HG03342 (cell line): ENCODE results near the gene PIGW.

Experiments
- ATAC-seq: cut with Tn5 transposase; IDR thresholded peaks from one replicate; pipeline ENCODE4 v1.9.1; 2021; ENCODE audit warnings: mild to moderate bottlenecking, moderate library complexity; ENCODE audit not compliant: unreplicated experiment

Gene PIGW

GRCh38 chr17:36534840-36535668 is at the start of gene PIGW, which contains the start of gene MYO19:
Gene PIGW (plus strand): TSS chr17:36534987. CDS start chr17:36537102, 2,115 bp downstream.
Gene MYO19 (minus strand): TSS chr17:36534868. CDS start chr17:36532538, 2,330 bp downstream.
- peak; percentile 67 for ATAC-seq

GRCh38 chr17:36485027-36485426 is 49.8 kb upstream of the PIGW start:
- no peak for ATAC-seq

- ATAC-seq = no peak
These were observed 49.0 kb upstream of the PIGW start for GRCh38 chr17:36485805-36486203.

DNA sequence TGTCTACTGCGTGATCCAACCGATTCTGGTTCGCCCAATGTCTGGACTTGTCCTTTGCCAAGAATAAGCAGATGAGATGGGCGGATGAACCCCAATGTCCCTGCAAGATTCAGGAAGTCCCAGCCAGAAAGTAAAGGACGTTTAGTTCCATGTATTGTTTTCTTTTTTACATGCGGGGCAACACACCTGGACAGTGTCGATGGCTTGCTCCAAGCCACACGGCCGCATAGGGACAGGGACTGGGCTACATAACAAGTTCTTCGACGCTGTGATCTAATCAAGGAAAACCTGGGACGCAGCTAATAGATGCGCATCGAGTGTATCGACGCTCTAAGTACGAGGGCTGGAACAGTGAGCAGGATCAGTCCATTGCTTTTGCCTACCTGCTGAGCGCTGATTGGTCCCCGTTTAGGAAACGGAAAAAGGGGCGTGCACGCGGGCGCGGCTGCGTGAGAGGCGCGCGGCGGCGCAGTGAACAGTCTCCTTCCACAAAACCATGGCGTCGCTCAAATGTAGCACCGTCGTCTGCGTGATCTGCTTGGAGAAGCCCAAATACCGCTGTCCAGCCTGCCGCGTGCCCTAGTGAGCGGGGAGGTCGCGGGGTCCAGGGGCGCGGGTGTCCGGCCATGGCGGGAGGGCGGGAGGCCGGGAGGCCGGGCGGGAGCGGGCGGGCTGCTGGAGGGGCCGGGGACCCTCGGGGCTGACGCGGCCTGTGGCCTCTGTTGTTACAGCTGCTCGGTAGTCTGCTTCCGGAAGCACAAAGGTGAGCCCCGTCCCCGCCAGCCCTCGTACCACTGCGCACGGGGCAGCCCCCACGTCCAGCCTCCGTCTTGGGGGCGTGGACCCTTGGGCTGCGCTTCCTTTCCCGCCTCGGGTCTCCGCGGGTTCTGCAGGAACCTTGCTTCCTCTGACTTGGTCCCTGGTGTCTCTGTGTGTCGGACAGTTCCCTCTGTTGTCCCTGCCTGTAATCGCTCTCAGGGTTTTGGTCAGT is 48.3 kb upstream of the PIGW start, which contains the start of gene ZNHIT3:
Gene ZNHIT3 (plus strand): TSS at position 478 of the 991 bp plus-strand sequence. CDS start 19 bp downstream, at position 497.
- peak; percentile 87 for ATAC-seq

GRCh38 chr17:36493956-36494355 is 40.8 kb upstream of the PIGW start:
- no peak for ATAC-seq

DNA sequence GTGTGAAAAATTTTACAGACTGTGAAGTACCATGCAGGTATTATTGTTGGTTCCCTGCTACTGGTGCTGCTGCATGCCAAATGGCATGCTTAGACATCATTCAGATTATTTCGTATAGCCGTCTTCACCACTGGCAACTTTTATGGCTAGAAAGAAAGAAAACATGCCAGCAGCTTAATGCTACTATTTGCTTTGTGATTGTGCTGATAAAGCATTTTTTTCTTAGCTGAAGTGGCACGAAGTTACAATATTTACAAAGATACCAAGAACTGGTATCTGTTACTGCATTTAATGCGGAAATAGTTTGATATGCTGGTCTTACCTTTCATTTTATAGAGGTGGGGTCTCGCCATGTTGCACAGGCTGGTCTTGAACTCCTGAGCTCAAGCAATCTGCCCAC is 40.1 kb upstream of the PIGW start:
- no peak for ATAC-seq

GRCh38 chr17:36495076-36495578 is 39.7 kb upstream of the PIGW start:
- no peak for ATAC-seq

GRCh38 chr17:36496018-36496789 is 38.6 kb upstream of the PIGW start:
- no peak for ATAC-seq

GRCh38 chr17:36498155-36498554 is 36.6 kb upstream of the PIGW start:
- ATAC-seq = no peak

DNA sequence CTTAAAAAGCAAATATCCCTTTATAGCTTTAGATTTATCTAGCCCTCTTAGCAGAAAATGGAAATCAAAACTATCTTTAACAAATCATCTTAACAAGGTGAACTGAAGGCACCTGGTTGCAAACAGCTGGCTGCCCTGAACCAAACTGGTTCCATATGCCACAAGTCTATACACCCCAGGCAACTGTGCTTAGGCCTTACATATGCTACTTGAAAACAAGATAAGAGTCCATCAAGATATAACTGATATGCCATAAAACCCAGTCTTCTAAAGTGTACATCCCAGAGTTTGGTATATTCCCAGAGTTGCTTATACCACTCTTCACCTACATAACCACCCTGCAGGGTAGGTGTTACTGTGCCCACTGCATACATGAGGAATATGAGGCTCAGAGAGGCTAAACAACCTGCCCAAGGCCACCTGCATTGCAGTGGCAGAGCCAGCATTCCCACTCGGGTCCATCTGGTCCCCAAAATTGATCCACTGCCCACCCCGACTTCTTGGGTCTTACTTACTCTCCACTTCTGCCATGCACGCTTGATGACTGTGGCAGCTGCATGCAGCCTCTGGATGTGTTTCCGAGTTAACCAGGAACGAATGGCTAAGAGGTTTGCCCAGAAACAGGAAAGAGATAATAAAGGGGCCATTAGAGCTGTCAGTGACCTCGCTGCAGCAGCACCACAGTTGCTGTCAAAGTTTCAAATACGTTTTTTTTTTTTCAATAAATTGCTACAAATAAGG is 36.1 kb upstream of the PIGW start:
- no peak for ATAC-seq

- no peak for ATAC-seq
These were observed 34.0 kb upstream of the PIGW start for GRCh38 chr17:36500745-36501225.

- no peak for ATAC-seq
These were observed 33.4 kb upstream of the PIGW start for GRCh38 chr17:36501351-36501750.

DNA sequence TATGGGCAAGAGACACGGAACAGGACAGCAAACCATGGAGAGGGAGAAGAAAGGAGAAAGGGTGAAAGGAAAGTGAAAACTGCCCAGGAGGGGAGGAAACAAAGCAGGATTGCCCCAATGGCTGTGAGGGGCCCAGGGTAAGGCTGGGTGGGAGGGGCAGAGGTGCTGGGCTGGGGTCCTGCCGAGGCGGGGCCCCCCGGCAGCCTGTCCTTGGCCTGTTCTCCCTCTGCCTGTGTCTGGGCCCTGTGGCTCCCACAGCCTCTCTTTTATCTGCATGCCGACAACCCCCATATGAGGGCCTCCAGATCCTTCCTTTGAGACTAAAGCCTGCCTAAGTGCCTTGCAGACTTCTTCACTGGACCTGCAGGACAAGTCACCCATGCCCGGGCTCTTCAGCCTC is 32.8 kb upstream of the PIGW start:
- no peak for ATAC-seq

DNA sequence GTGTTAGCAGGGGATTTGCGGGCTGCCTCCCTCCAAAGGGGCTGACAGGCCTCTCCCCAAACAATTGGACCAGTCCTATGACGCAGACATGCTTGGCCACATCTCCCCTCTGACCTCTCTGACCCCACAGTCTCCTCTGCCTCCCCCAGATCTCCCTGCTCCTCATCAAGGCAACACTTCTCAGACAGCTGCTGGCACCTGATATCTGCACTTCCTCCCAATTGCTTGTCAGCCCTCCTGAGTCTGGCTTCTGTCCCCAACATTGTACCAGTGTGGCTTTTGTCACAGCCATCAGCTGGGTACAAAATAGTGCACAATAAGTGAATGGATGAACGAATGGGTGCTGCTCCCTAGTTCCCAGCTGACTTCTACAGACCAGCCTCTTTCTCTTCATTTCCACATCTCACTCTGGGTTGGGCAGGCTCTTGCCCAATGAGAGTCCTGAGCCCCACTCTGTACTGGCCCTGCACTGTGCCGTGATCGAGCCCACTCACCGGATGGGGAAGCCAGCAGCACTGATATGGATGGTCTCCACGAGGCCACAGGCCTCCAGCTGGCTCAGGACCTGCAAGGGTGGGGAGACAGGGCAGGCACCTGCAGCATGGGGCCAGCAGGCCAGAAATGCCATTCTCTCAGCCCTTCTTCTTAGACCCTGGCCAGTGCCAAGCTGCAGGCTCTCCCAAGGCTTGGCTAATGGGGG is 31.2 kb upstream of the PIGW start:
- ATAC-seq = no peak

DNA sequence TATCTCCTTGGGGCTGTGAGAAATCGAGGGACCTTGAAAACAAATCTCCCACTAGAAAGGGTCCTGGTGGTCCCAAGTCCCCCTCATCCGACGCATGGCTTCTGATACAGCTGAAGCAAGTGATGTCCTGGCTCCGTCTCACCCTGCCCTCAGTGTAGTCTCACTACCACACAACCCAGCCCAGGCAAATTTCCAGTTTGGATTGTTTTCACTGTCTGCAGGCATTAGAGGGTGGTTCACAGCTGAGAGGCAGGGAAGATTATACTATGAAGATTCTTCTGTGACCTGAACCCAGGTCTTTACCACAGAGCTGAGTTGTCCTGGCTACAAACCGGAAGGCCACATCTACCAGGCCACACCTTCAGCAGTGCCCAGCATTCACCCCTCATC is 30.6 kb upstream of the PIGW start:
- no peak for ATAC-seq

GRCh38 chr17:36505171-36505570 is 29.6 kb upstream of the PIGW start:
- no peak for ATAC-seq

DNA sequence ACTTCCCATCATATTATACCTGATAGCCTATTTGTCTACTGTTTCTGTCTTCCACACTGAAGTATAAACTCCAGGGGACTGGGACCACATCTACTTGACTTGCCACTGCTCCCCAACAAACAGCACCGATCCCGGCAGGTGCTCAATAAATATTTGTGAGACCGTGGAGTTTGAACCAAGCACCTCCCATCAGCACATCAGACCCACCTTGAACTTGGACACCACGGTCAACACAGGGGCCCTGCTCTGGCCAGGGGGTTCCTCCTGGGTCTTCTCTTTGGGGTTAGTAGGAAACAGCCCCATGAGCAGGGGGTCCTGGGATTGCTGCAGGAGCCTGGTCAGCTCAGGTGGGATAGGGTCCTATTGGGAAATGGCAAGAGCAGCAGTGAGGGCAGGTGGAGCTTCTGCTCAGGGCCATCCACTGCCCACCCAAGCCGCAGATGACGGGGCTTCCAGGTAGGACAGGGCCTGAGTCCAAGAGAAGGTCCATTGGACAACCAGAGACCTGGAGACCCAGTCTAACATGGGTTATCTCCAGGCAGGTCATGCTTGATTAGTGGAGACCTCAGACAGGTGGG is 28.4 kb upstream of the PIGW start:
- no peak for ATAC-seq

- no peak for ATAC-seq
These were observed 28.0 kb upstream of the PIGW start for GRCh38 chr17:36506831-36507230.

- ATAC-seq = no peak
These were observed 27.5 kb upstream of the PIGW start for GRCh38 chr17:36507266-36507665.
